HG02610 (cell line): ENCODE data around the gene MEN1.

ENCODE experiments used
- ATAC-seq: cut with Tn5 transposase; IDR thresholded peaks from one replicate; pipeline ENCODE4 v1.9.1; 2021; ENCODE audit warnings: mild to moderate bottlenecking, moderate library complexity; ENCODE audit not compliant: unreplicated experiment

Gene MEN1

GRCh38 chr11:64803158-64803845 lies 7.0 kb downstream of the MEN1 start, which contains the start of gene MAP4K2:
Gene MAP4K2, minus strand, starts transcription at chr11:64803214. Its CDS starts 65 bp downstream, at chr11:64803149.
- peak; percentile 57 for ATAC-seq

GRCh38 chr11:64802370-64803157 lies 7.8 kb downstream of the MEN1 start:
- no peak for ATAC-seq

DNA sequence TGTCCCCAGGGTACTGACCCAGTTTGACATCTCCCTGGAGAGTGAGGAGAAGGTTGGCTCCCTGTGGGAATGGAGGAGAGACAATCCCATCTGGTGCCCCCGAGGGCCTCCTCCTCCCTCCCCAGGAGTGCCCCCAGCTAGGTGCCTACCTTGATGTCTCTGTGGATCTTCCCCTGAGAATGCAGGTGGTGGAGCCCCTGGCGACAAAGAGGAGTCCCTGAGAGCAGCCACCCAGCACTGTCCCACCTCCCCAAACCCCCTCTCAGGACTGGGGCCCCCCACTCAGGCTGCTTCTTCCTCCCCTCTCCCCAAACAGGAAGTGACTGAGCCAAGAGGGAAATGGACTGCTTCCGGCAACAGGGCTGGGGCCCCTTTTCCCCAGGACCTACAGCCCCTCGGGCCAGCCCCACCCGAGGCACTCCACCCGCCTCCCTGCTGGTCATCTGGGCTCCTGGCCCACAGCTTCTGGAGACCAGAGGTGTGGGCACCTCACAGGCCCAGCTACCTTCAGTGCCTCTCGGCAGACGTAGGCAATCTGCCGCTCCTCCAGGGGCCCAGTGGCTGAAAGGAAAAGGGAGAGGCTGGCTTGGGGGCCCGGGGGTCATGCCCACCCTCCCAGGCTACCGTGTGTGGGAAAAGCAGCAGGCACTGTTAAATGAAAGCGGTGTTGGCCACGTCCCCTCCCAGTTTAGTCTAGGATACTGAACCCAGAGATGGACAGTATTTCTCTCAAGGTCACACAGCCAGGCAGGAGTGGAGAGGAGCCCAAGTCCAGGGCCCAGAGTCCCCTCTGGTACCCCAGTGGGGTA lies 8.6 kb downstream of the MEN1 start:
- ATAC-seq = no peak

- ATAC-seq = no peak
These were observed 9.2 kb downstream of the MEN1 start for GRCh38 chr11:64801158-64801464.

DNA sequence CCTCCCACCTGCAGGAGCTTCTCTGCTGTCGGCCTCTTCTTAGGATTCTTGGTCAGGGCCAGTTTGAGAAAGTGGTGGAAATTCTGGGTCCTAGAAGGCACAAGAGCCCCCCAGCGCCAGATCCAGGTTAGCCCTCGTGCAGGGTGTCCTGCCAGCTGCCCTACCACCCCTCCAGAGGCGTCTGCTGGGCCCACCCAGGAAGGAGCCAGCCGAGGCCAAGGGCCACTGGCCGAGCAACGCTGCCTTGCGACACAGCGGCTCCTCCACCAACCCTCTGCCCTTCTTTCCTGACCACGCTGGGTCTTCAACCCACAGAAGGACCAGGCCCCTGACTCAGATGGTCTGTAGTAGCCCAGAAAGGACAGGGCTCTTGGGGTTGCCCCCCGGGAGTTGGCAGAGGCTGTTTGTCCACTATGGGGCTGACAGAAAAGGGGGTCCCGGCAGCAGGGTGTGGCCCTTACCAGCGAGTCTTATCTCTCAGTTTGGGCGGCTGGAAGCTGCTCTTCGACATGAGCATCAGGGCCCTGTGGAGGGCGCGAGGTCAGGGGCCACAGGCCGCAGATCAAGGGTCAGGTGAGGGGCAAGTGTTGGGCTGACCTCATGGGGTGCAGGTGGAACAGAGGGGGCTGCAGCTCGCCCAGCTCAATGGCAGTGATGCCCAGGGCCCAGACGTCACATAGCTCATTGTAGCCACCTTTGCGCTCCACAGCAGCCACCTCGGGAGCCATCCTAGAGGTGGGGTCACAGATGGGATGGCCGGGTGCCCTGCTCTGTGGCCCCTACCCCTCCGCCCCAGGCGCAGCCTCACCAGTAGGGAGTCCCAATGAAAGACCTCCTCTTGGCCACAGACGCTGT lies 9.8 kb downstream of the MEN1 start:
- no peak for ATAC-seq

DNA sequence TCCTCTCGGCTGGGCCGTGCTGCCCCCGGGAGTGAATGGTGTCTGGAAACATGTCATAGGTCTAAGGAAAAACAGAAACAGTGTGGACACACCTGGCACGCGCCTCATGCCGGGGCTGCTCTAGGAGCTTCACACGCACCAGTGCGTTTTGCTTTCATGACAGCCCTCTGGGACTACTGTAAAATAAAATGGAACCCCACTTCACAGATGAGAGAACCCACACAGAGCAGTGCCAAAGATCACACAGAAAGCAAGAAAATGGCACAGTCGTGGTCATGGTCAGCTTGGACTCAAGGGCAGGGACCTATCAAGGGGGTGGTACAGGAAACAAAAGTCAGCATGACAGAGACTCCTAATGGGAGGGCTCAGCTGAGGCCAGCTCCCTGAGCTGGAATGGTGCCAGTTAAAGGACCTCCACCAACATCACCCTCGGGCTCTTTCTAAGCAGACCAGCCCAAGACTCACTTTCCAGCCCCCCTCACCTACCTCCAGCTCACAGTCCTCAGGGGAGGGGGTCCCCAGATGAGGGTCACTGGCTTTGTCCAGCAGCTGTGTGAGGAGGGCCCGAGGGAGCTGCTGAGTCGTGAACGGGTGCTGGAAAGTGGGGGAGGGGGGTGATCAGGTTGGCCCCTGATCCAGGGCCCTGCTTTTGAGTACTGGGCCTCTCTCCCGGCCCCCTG lies 10.6 kb downstream of the MEN1 start:
- no peak for ATAC-seq

- ATAC-seq = no peak
These were observed 11.1 kb downstream of the MEN1 start for GRCh38 chr11:64799256-64799622.

DNA sequence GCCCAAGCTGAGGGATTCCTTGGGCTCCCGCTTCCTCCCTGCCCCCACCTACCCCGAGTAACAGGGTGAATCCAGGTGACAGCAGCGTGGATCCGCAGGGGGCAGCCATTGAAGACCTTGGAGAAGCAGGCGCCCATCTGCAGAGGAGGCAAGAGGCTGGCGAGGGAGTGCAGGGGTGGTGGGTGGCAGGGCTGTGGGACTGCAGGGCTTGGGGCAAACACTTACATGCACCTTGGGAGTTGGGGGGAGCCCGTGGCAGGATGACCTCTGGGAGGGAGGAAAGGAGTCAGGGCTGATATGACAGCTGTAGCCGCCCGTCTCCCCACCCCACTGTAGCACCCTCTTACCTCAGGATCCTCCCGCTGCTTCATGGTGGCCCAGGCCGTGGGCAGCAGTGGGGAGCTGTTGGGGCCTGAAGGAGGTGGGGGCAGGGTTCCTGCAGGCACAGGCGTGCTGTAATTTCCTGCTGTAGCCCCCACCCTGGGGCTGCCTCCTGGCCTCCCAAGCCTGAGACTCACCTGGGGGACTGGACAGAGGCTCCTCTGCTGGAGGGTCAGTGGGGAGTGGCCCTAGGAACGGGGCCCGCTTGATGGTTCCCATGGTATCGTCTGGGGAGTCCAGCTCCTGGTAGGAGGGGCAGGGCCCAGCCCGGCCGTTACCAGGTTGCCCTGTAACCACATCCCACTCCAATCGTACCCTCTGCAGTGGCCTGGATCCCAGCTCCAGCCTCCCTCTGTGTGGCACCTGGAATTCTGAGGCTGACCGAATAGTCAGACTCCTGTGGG lies 13.4 kb downstream of the MEN1 start:
- ATAC-seq = no peak

- ATAC-seq = no peak
These were observed 14.1 kb downstream of the MEN1 start for GRCh38 chr11:64796047-64796756.

DNA sequence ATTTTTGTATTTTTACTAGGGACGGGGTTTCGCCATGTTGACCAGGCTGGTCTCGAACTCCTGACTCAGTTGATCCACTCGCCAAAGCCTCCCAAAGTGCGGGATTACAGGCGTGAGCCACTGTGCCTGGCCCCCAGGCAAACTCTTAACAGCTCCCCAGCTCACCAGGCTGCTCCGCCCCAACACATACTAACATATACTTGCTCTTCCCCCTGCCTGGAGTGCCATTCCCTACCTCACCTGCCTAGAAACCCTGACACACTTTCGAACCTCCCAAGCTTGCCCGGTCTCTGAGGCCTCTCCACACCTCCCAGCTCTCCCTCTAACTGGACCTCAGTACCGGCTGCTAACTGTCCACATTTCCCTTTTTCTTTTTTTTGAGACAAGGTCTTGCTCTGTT lies 15.8 kb downstream of the MEN1 start:
- ATAC-seq = no peak

- no peak for ATAC-seq
These were observed 16.8 kb downstream of the MEN1 start for GRCh38 chr11:64793271-64794160.

GRCh38 chr11:64792482-64792881 lies 17.9 kb downstream of the MEN1 start:
- no peak for ATAC-seq

- no peak for ATAC-seq
These were observed 18.5 kb downstream of the MEN1 start for GRCh38 chr11:64791781-64792291.

GRCh38 chr11:64790205-64791095 lies 19.9 kb downstream of the MEN1 start:
- no peak for ATAC-seq

DNA sequence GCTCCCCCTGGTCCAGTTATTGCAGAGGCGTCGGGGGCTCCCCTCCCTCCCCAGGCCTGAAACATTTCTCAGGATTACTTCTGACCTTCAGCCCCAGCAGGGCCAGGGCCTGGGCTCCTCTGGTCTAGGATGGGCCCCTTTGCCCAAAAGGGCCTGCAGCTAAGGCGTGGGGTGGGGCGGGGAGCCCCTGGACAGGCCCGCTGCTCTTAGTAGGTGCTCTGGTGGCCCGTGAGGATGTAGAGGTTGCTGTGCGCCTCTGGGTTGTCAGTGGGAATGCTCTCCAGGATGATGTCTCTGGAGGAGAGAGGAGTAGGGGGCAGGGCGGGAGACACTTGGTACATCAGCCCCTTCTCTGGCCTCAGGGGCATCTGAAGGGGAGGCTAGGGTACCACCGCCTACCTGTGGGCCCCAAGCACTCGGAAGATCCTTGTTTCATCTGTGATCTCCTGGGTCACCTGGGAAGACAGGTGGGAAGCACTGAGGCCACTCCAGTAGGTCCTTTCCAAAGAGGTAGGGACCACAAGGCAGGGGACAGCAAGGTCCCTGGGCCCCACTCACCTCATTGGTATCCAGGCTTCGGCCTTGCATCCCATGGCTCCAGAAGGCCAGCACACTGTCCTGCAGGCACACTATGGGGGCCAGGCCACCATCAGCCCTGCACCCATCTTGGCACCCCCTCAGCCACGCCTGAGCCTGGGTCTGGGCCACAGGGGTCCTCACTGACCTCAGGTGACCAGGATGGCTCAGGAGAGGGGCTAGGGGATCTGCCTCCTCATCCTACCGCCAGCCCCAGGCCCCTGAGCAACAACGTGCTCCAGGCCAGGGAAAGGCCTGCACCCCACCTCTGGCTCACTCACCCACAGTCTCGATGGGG lies 20.8 kb downstream of the MEN1 start:
- no peak for ATAC-seq
